OCI-LY3 (cell line): ENCODE data around the gene RUBCN.
A peak's percentile ranks its signal among the peaks of the same experiment; 100 is the strongest.
"Not testable (repeated sequence)": the region's sequence is repeated elsewhere in the genome, so short reads cannot be mapped to it uniquely, and the experiment has no call there.

Source experiments
- H2AFZ ChIP-seq: fragments of 200-600, 300-600 bp; shearing (Covaris generic); 2 replicates; pipeline ENCODE4 v1.6.0; 2014; ENCODE audit warnings: antibody characterized with exemption, low read depth, low read length
- H3K27ac ChIP-seq: fragments of 200-600, 300-600 bp; sonication (generic); 2 replicates; pipeline ENCODE4 v1.5.1; 2014; ENCODE audit warnings: mild to moderate bottlenecking, low read length, moderate library complexity, mixed read lengths
- H3K27me3 ChIP-seq: fragments of 200-600, 300-600 bp; sonication (generic); 2 replicates; pipeline ENCODE4 v1.6.1; 2014; ENCODE audit warnings: low read depth, low read length, mixed read lengths
- H3K36me3 ChIP-seq: fragments of 200-600, 300-600 bp; sonication (generic); replicated peaks from 2 replicates; pipeline ENCODE3; 2014; ENCODE audit warnings: low read depth, low read length, mixed read lengths
- H3K4me1 ChIP-seq: fragments of 300-600, 200-600 bp; sonication (generic); 2 replicates; pipeline ENCODE4 v1.6.1; 2014; ENCODE audit warnings: low read length, mixed read lengths
- H3K4me2 ChIP-seq: fragments of 200-600, 300-600 bp; sonication (generic); 2 replicates; pipeline ENCODE4 v1.6.1; 2014; ENCODE audit warnings: low read length, mixed read lengths
- H3K4me3 ChIP-seq: fragments of 300-600, 200-600 bp; sonication (generic); 2 replicates; pipeline ENCODE4 v1.5.1; 2014; ENCODE audit warnings: antibody characterized with exemption, mild to moderate bottlenecking, low read length, moderate library complexity
- H3K79me2 ChIP-seq: fragments of 300-600, 200-600 bp; shearing (Covaris generic); 2 replicates; pipeline ENCODE4 v1.6.1; 2014; ENCODE audit warnings: mild to moderate bottlenecking, low read length, mixed read lengths
- H3K9ac ChIP-seq: fragments of 300-600, 200-600 bp; shearing (Covaris generic); 2 replicates; pipeline ENCODE4 v1.6.0; 2014; ENCODE audit warnings: mild to moderate bottlenecking, low read length, moderate library complexity
- H3K9me3 ChIP-seq: fragments of 200-600, 300-600 bp; shearing (Covaris generic); 2 replicates; pipeline ENCODE4 v1.6.1; 2014; ENCODE audit warnings: low read length, mixed read lengths; ENCODE audit not compliant: insufficient read depth
- H4K20me1 ChIP-seq: fragments of 200-600, 300-600 bp; sonication (generic); 2 replicates; pipeline ENCODE4 v1.6.1; 2016; ENCODE audit warnings: low read length, mixed read lengths; ENCODE audit not compliant: insufficient read depth
- CTCF ChIP-seq: fragments of 200-600, 300-600 bp; sonication (generic); IDR thresholded peaks from 2 replicates; pipeline ENCODE4 v1.5.1; 2014; ENCODE audit warnings: antibody characterized with exemption, low read length, low read depth
- EZH2phosphoT487 ChIP-seq: fragments of 200-600 bp; shearing (Covaris generic); IDR thresholded peaks from 2 replicates; pipeline ENCODE4 v1.6.1; 2018; ENCODE audit warnings: antibody characterized with exemption, mixed run types, low read depth

Gene RUBCN

DNA sequence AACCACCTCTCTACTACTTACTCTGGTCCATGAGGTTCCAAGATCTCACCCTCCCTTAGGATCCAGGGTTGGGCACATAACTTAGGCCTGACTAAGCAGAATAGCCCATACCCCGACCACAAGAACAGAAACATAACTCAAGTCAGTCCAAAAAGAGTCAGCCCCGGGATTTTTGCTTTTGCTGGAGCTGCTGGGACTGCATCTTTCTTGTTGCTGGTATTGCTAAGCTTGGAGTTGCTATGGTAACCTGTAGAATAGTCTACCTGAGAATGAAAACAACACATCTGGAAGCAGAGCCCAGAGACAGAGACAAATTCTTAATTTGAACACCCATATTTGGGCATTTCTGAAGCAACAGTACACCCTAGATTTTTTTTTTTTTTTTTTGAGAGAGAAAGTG is 6.5 kb downstream of the RUBCN start:
- H3K27me3 ChIP-seq: no peaks in the 10 kb centered on the region
- H3K4me1 ChIP-seq: peaks cover 42% of the 10 kb centered on the region
- no peak overlapping the region for H2AFZ ChIP-seq
- H3K9ac ChIP-seq: no peak overlapping the region
- no peak overlapping the region for H3K4me3 ChIP-seq
- no peak overlapping the region for H3K27ac ChIP-seq
- H3K36me3 ChIP-seq: peaks cover 34% of the 10 kb centered on the region
- H4K20me1 ChIP-seq: peaks cover 36% of the 10 kb centered on the region
- 0 out of 2 replicates have a peak, but pooled peaks cover 5% of the 10 kb centered on the region for H3K9me3 ChIP-seq
- no peak overlapping the region for H3K4me2 ChIP-seq
- peaks cover 71% of the 10 kb centered on the region for H3K79me2 ChIP-seq
- TF ChIP-seq CTCF (no peak), EZH2phosphoT487 (no peak)

DNA sequence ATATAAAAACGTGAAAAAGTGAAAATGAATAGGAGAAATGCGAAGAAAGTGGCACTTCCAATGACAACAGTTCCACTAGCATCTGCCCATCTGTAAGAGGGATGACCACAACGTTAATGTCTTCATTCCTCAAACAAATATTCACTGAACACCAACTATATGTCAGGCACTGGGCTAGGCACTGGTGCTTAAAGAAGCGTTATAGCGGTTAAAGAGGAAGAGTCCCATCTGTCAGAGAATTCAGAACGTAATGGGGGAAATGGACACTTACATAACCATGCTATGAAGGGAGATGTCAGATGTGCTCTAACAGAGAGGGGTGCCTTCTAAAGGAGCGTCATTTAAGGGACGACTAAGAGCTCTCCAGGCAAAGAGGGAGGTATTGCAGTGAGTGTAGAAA is 8.2 kb downstream of the RUBCN start:
- H3K4me2 ChIP-seq: peak overlapping the region; percentile 16
- no peak for TF ChIP-seq CTCF
- TF ChIP-seq EZH2phosphoT487: no peak
- H4K20me1 ChIP-seq: peaks cover 41% of the 10 kb centered on the region
- peaks cover 44% of the 10 kb centered on the region for H3K4me1 ChIP-seq
- no peak overlapping the region for H2AFZ ChIP-seq
- H3K4me3 ChIP-seq: no peak overlapping the region
- 0 out of 2 replicates have a peak, but pooled peaks cover 5% of the 10 kb centered on the region for H3K9me3 ChIP-seq
- no peak overlapping the region for H3K27ac ChIP-seq
- no peak overlapping the region for H3K9ac ChIP-seq
- peaks cover 74% of the 10 kb centered on the region for H3K79me2 ChIP-seq
- peaks cover 37% of the 10 kb centered on the region for H3K36me3 ChIP-seq
- H3K27me3 ChIP-seq: no peaks in the 10 kb centered on the region

- H3K27ac ChIP-seq, H3K9ac ChIP-seq, H3K4me3 ChIP-seq, H2AFZ ChIP-seq, H3K9me3 ChIP-seq, H3K27me3 ChIP-seq: not testable (repeated sequence)
- peaks cover 72% of the 10 kb centered on the region for H3K79me2 ChIP-seq
- peak overlapping the region; percentile 16; the same call in 1 of the 2 replicates for H3K4me2 ChIP-seq
- peaks cover 40% of the 10 kb centered on the region for H4K20me1 ChIP-seq
- peaks cover 41% of the 10 kb centered on the region for H3K4me1 ChIP-seq
- H3K36me3 ChIP-seq: peaks cover 36% of the 10 kb centered on the region
These were observed 8.8 kb downstream of the RUBCN start for GRCh38 chr3:197727878-197728277.

GRCh38 chr3:197722734-197723133 is 14.0 kb downstream of the RUBCN start:
- Histone ChIP-seq H3K4me1 (peaks cover 25% of the 10 kb centered on the region), H3K27me3 (no peaks in the 10 kb centered on the region), H3K27ac (no peak overlapping the region), H3K36me3 (peaks cover 45% of the 10 kb centered on the region), H3K4me2 (no peak overlapping the region), H2AFZ (no peak overlapping the region), H3K4me3 (no peak overlapping the region), H3K9ac (no peak overlapping the region), H3K9me3 (peaks cover 8% of the 10 kb centered on the region), H3K79me2 (peaks cover 75% of the 10 kb centered on the region), H4K20me1 (peaks cover 48% of the 10 kb centered on the region)
- TF ChIP-seq EZH2phosphoT487 (no peak), CTCF (no peak)

DNA sequence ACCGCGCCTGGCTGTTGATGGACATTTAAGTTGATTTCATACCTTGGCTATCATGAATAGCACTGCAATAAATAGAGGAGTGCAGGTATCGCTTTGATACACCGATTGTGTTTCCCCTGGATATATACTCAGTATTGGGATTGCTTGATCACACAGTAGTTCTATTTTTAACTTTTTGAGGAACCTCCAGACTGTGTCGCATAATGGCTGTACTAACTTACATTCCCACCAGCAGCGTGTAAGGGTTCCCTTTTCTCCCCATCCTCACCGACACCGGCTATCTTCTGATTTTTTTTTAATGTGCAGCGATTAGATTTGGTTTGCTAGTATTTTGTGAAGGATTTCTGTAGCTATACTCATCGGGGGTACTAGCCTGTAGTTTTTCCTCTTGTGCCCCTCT is 16.0 kb downstream of the RUBCN start:
- Histone ChIP-seq H3K27ac (no peak overlapping the region), H2AFZ (no peak overlapping the region), H3K4me3 (no peak overlapping the region), H3K4me1 (peaks cover 26% of the 10 kb centered on the region), H3K9ac (no peak overlapping the region), H3K36me3 (peaks cover 51% of the 10 kb centered on the region), H3K27me3 (no peaks in the 10 kb centered on the region), H4K20me1 (peaks cover 38% of the 10 kb centered on the region), H3K79me2 (peaks cover 64% of the 10 kb centered on the region), H3K9me3 (peaks cover 8% of the 10 kb centered on the region), H3K4me2 (no peak overlapping the region)
- TF ChIP-seq CTCF (no peak), EZH2phosphoT487 (no peak)
